Astrocyte (in vitro differentiated cells and primary cell): ENCODE measurements around the gene DPP7. TPM values are rescaled to one million over a fixed set of nuclear protein-coding genes. Genes with fewer than 3 reads are reported as not detected.

Experiments used
- DNase-seq: peaks from one replicate; pipeline ENCODE4 v3.0.0-alpha.2; 2010; ENCODE audit warnings: low read depth
- FAIRE-seq: peaks from 2 replicates; lab custom pipeline; 2011; peaks lifted over from hg19 to GRCh38; lab: Jason Lieb, UNC
- H2AFZ ChIP-seq: 2 replicates; pipeline ENCODE4 v1.6.0; 2012; ENCODE audit warnings: low read depth, low read length, inconsistent platforms
- H3K27ac ChIP-seq: 2 replicates; pipeline ENCODE4 v1.5.1; 2011; ENCODE audit warnings: low read depth, low read length, inconsistent platforms
- H3K27me3 ChIP-seq: 2 replicates; pipeline ENCODE4 v1.6.0; 2011; ENCODE audit warnings: low read length, inconsistent platforms; ENCODE audit not compliant: insufficient read depth
- H3K36me3 ChIP-seq: 2 replicates; pipeline ENCODE4 v1.5.1; 2011; ENCODE audit warnings: low read length, inconsistent platforms; ENCODE audit not compliant: insufficient read depth
- H3K4me1 ChIP-seq: 2 replicates; pipeline ENCODE4 v1.5.1; 2011; ENCODE audit warnings: low read length, inconsistent platforms; ENCODE audit not compliant: insufficient read depth
- H3K4me2 ChIP-seq: 2 replicates; pipeline ENCODE4 v1.6.0; 2012; ENCODE audit warnings: low read length, inconsistent platforms
- H3K4me3 ChIP-seq: 2 replicates; pipeline ENCODE4 v1.5.1; 2011; ENCODE audit warnings: low read depth, mild to moderate bottlenecking, low read length, inconsistent platforms; ENCODE audit not compliant: insufficient read depth
- H3K79me2 ChIP-seq: 2 replicates; pipeline ENCODE4 v1.6.0; 2012; ENCODE audit warnings: mild to moderate bottlenecking, low read length, inconsistent platforms; ENCODE audit not compliant: insufficient read depth
- H3K9ac ChIP-seq: 2 replicates; pipeline ENCODE4 v1.6.0; 2012; ENCODE audit warnings: mild to moderate bottlenecking, low read length, inconsistent platforms
- H3K9me3 ChIP-seq: 2 replicates; pipeline ENCODE4 v1.5.1; 2012; ENCODE audit warnings: low read depth, mild to moderate bottlenecking, low read length, inconsistent platforms; ENCODE audit not compliant: insufficient read depth
- H4K20me1 ChIP-seq: 2 replicates; pipeline ENCODE4 v1.6.0; 2012; ENCODE audit warnings: low read length, inconsistent platforms; ENCODE audit not compliant: insufficient read depth
- H3K27ac Mint-ChIP-seq: one replicate; pipeline ENCODE4 v1.8.0; 2021; ENCODE audit warnings: mild to moderate bottlenecking, mixed read lengths; ENCODE audit not compliant: unreplicated experiment
- H3K27me3 Mint-ChIP-seq: one replicate; pipeline ENCODE4 v1.8.0; 2021; ENCODE audit warnings: low read depth, mixed read lengths; ENCODE audit not compliant: unreplicated experiment
- H3K36me3 Mint-ChIP-seq: one replicate; pipeline ENCODE4 v1.8.0; 2021; ENCODE audit warnings: low read depth, mixed read lengths; ENCODE audit not compliant: unreplicated experiment
- H3K4me1 Mint-ChIP-seq: one replicate; pipeline ENCODE4 v1.8.0; 2021; ENCODE audit warnings: low read depth, mixed read lengths; ENCODE audit not compliant: unreplicated experiment
- H3K4me3 Mint-ChIP-seq: one replicate; pipeline ENCODE4 v1.8.0; 2021; ENCODE audit warnings: mild to moderate bottlenecking, moderate library complexity, mixed read lengths; ENCODE audit not compliant: unreplicated experiment
- H3K9me3 Mint-ChIP-seq: one replicate; pipeline ENCODE4 v1.8.0; 2021; ENCODE audit warnings: mild to moderate bottlenecking, mixed read lengths; ENCODE audit not compliant: unreplicated experiment
- CTCF ChIP-seq: IDR thresholded peaks from 2 replicates; pipeline ENCODE4 v1.5.1; 2011; ENCODE audit warnings: low read depth, mild to moderate bottlenecking, inconsistent platforms, low read length, moderate library complexity; ENCODE audit not compliant: insufficient read depth
- EZH2 ChIP-seq: IDR thresholded peaks from 2 replicates; pipeline ENCODE4 v1.6.1; 2012; ENCODE audit warnings: mild to moderate bottlenecking, low read length, inconsistent platforms; ENCODE audit not compliant: insufficient read depth
- total RNA-seq: library from RNA; stranded (reverse); gene quantifications from 2 replicates; pipeline ENCODE4 v1.2.1, GENCODE V29; 2021

DPP7 gene
- total RNA-seq, 1 donor from 2014 or later = 53.8 TPM

GRCh38 chr9:137148242-137148641 is 33.7 kb upstream of the DPP7 start:
- Histone ChIP-seq H3K9ac (no peak overlapping the region), H3K79me2 (no peaks in the 10 kb centered on the region), H3K27ac (no peak overlapping the region), H3K27me3 (peaks cover 7% of the 10 kb centered on the region), H3K9me3 (no peaks in the 10 kb centered on the region), H3K4me3 (no peak overlapping the region), H3K36me3 (no peaks in the 10 kb centered on the region), H4K20me1 (no peaks in the 10 kb centered on the region), H3K4me1 (no peaks in the 10 kb centered on the region), H2AFZ (no peak overlapping the region), H3K4me2 (no peak overlapping the region)
- peaks cover 25% of the 10 kb centered on the region for H3K27me3 Mint-ChIP-seq
- FAIRE-seq (no peak), DNase-seq (no peak)
- TF ChIP-seq EZH2 (no peak), CTCF (no peak)
- H3K36me3 Mint-ChIP-seq = no peaks in the 10 kb centered on the region
- H3K4me3 Mint-ChIP-seq = no peak overlapping the region
- H3K4me1 Mint-ChIP-seq = no peaks in the 10 kb centered on the region
- H3K9me3 Mint-ChIP-seq = no peaks in the 10 kb centered on the region
- no peak overlapping the region for H3K27ac Mint-ChIP-seq

- no peak for FAIRE-seq
- H2AFZ ChIP-seq = no peak overlapping the region
- H3K36me3 Mint-ChIP-seq = no peaks in the 10 kb centered on the region
Measured at GRCh38 chr9:137147793-137148160, 33.2 kb upstream of the DPP7 start.

More at GRCh38 chr9:137147793-137148160, 33.2 kb upstream of the DPP7 start:
- Mint-ChIP-seq H3K27ac (no peak overlapping the region), H3K9me3 (no peaks in the 10 kb centered on the region), H3K4me3 (no peak overlapping the region), H3K27me3 (peaks cover 28% of the 10 kb centered on the region), H3K4me1 (no peaks in the 10 kb centered on the region)
- no peaks in the 10 kb centered on the region for H4K20me1 ChIP-seq
- H3K4me3 ChIP-seq = no peak overlapping the region
- H3K9me3 ChIP-seq = no peaks in the 10 kb centered on the region
- H3K79me2 ChIP-seq = no peaks in the 10 kb centered on the region
- no peaks in the 10 kb centered on the region for H3K36me3 ChIP-seq
- no peaks in the 10 kb centered on the region for H3K4me1 ChIP-seq
- H3K27me3 ChIP-seq = peaks cover 7% of the 10 kb centered on the region
- no peak for DNase-seq
- no peak overlapping the region for H3K4me2 ChIP-seq
- H3K9ac ChIP-seq = no peak overlapping the region
- H3K27ac ChIP-seq = no peak overlapping the region
- TF ChIP-seq EZH2 (no peak), CTCF (no peak)
